Fibroblast of mammary gland (primary cell): ENCODE measurements around the gene EFL1.

Experiments used
- DNase-seq: peaks from one replicate; pipeline ENCODE4 v3.0.0-alpha.2; 2010; ENCODE audit warnings: low read depth
- H3K4me3 ChIP-seq: 2 replicates; pipeline ENCODE4 v1.5.1; 2011; ENCODE audit warnings: low read depth, mild to moderate bottlenecking, low read length, moderate library complexity; ENCODE audit not compliant: control insufficient read depth
- TF ChIP-seq, protein P1 (sequence below): conservative IDR thresholded peaks from 2 replicates; pipeline ENCODE4 v1.5.1; 2011; ENCODE audit warnings: low read depth, low read length, inconsistent platforms; ENCODE audit not compliant: control insufficient read depth, insufficient read depth

EFL1 gene

DNA sequence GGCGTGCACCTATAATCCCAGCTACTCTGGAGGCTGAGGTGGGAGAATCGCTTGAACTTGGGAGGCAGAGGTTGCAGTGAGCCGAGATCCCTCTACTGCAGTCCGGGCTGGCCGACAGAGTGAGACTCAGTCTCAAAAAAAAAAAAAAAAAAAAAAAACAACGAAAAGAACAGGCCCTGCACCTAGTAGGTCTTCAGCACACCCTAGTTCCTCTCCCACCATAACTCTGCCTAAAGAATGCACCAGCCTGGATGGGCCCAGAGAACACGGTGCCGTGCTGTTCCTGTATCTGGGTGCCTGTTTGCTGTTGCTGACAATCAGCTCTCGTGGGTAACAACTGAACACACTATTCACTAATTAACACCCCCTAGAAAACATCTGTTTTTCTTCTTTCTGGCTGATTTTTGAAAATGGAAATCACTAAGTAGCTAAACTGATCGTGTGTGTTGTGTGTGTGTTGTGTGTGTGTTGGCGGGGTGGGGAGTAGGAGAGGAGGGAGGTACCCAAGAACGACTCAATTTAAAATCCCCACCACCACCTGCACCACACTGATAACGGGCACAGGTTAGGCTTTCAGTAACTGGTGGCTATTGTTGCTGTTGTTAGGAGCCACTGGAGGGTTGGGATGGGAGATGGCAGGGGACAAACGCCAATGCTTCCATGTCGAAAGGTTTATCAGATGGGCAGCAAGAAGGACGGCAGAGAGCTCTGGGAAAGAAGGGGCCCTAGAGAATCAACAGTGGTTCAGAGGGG is 176.1 kb downstream of the EFL1 start:
- TF ChIP-seq, protein P1, sequence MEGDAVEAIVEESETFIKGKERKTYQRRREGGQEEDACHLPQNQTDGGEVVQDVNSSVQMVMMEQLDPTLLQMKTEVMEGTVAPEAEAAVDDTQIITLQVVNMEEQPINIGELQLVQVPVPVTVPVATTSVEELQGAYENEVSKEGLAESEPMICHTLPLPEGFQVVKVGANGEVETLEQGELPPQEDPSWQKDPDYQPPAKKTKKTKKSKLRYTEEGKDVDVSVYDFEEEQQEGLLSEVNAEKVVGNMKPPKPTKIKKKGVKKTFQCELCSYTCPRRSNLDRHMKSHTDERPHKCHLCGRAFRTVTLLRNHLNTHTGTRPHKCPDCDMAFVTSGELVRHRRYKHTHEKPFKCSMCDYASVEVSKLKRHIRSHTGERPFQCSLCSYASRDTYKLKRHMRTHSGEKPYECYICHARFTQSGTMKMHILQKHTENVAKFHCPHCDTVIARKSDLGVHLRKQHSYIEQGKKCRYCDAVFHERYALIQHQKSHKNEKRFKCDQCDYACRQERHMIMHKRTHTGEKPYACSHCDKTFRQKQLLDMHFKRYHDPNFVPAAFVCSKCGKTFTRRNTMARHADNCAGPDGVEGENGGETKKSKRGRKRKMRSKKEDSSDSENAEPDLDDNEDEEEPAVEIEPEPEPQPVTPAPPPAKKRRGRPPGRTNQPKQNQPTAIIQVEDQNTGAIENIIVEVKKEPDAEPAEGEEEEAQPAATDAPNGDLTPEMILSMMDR = no peak
- DNase-seq = no peak
- H3K4me3 ChIP-seq = no peak overlapping the region

DNA sequence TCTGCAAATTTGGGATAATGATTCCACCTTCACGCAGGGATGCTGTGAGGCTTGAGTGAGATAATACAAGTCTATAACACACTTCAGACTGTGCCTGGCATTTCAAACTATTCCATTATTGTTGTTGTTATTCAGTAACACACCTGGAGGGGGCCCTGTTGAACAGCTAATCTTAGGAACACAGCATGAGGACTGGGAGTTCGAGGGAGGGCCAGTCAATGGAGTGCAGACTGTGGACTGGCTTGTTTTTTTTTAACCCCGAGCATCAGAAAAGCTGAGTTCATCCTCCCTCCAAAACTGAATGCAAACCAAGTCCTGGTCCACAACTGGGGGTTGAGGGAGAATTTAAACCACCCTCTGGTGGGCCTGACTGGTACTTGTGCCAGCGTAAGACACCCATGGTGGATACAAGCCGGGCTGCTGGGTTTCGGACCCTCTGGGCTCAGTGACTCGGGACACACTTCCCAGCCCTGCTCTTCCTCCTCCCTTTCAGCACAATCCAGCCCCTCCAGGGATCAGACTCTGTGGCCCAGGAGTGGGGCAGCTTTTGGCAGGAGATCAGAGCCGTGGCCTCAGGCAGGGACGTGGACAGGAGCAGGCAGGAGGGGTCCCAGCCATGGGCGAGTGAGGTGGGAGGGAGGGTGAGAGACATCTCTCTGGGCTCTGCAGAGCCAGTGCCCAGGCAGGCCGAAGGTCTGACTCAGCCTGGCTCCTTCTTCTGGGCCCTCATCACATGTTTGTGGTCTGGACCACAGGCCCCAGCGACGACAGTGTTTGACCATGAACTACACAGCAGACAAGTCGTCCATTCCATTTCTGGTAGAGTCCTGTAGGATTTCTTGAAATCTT is 180.4 kb downstream of the EFL1 start:
- TF ChIP-seq, protein P1 = peak; percentile 26
- peak; percentile 77 for DNase-seq
- H3K4me3 ChIP-seq = no peak overlapping the region

DNA sequence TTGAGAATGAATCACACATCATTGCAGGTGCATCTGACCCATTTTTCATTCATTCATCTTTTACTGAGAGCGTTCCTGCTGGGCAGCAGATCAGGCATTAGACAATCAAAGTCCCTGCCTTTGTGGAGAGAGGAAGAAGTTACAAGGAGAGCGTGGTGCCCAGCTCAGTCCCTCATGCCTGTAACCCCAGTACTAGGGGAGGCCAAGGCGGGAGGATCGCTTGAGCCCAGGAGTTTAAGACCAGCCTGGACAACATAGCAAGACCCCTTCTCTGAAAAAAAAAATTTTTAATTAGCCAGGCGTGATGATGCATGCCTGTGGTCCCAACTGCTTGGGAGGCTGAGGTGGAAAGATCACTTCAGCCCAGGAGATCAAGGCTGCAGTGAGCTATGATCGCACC is 181.8 kb downstream of the EFL1 start:
- no peak overlapping the region for H3K4me3 ChIP-seq

More for the DNA sequence above, 181.8 kb downstream of the EFL1 start:
- DNase-seq = no peak
- TF ChIP-seq, protein P1 = no peak
